ENCODE data around the gene KHDC1. TPM values are rescaled to one million over a fixed set of nuclear protein-coding genes. Genes with fewer than 3 reads are reported as not detected.

Gene KHDC1
- total and polyA plus RNA-seq, 2 of the 4 experiments (the other 2 are of a cell fraction), result 1.6 to 5.5 TPM

DNA sequence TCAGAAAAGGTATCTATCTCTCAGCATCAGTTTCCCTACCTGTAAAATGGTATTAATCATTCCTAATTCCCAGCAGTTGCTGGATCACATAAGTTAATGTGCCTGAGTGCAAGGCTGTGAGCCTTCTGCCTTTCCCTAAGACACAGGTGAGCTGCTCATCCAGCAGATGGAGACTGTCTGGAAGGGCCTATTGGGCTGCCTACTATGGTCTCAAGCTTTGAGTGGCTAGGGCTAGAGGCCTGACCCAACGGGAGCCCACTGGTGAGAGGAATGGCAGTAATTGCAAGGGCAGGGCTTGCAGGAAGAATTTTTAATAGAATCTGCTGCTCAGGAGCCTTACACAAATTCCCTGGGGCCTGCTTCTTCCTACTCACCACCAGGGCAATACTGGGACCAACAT lies 4.3 kb downstream of the KHDC1 start:
- no peak for ATAC-seq (ENCODE audit: low read depth)

More for the DNA sequence above, 4.3 kb downstream of the KHDC1 start:
- Histone ChIP-seq H3K9me1 (ENCODE audit: insufficient read depth, low read length) (peaks cover 9% of the 10 kb centered on the region), H3K9me3 (ENCODE audit: control insufficient read depth, insufficient read depth, low read length) (no peaks in the 10 kb centered on the region), H3K4ac (ENCODE audit: low read depth, low read length) (no peak overlapping the region), H3K36me3 (ENCODE audit: control insufficient read depth, insufficient read depth, low read length) (no peaks in the 10 kb centered on the region), H4K5ac (ENCODE audit: low read depth, low read length) (no peak overlapping the region), H3K79me1 (ENCODE audit: low read depth in 1 of 2, low read length in 2 of 2) (peaks cover 5 to 9% of the 10 kb centered on the region in 2 experiments; a peak in 3 of 4 replicates), H3K4me3 (ENCODE audit: insufficient read depth, low read depth, low read length) (no peak overlapping the region), H2AK9ac (replicated peaks; ENCODE audit: low read depth, low read length, poor library complexity) (no peak overlapping the region), H3K4me2 (ENCODE audit: low read depth, low read length) (no peak overlapping the region), H2BK15ac (ENCODE audit: low read depth, low read length) (no peak overlapping the region), H4K20me1 (ENCODE audit: insufficient read depth, low read length) (no peaks in the 10 kb centered on the region), H3K4me1 (ENCODE audit: control insufficient read depth, insufficient read depth, low read length) (no peaks in the 10 kb centered on the region), H3K27me3 (ENCODE audit: control insufficient read depth, insufficient read depth, low read length) (no peaks in the 10 kb centered on the region), H3K27ac (ENCODE audit: insufficient read depth, low read length) (no peak overlapping the region), H2BK5ac (ENCODE audit: low read depth, low read length, poor library complexity, severe bottlenecking) (no peak overlapping the region), H2BK20ac (ENCODE audit: low read depth, low read length) (no peak overlapping the region), H3K14ac (replicated peaks; ENCODE audit: low read depth, low read length) (no peak overlapping the region), H2AK5ac (ENCODE audit: low read depth, low read length) (no peak overlapping the region), H3K18ac (ENCODE audit: low read depth, low read length) (no peak overlapping the region), H4K91ac (ENCODE audit: insufficient read depth, low read depth, low read length) (no peak overlapping the region), H4K8ac (ENCODE audit: low read depth in 2 of 2, low read length in 2 of 2) (no peak overlapping the region), H3K56ac (ENCODE audit: extremely low read depth, insufficient read depth, low read length) (no peak overlapping the region), H3K9ac (ENCODE audit: low read depth, low read length) (no peak overlapping the region), H2AFZ (replicated peaks; ENCODE audit: low read length, poor library complexity) (no peak overlapping the region), H2BK120ac (ENCODE audit: low read depth, low read length) (no peak overlapping the region), H3K23ac (ENCODE audit: low read depth, low read length) (no peak overlapping the region)
- CTCF ChIA-PET, result no interaction called here
- POLR2A ChIA-PET (ENCODE audit: unreplicated experiment), result no interaction called here
- in situ Hi-C loops (cut with MboI; ENCODE audit: low sequenced_read_pairs), result no loop called here
- dilution Hi-C loops (cut with HindIII; ENCODE audit: low sequenced_read_pairs, unreplicated experiment), result no loop called here
- BruUV-seq (replicated peaks), result no TSS peak
- intact Hi-C loops (cut with micrococcal nuclease), result no loop called here
- TF ChIP-seq MAFK (IDR thresholded peaks at IDR 0.05; ENCODE audit: low read depth, low read length) (no peak), NFE2L2 (IDR thresholded peaks at IDR 0.05; ENCODE audit: low read depth, low read length) (no peak), BHLHE40 (IDR thresholded peaks at IDR 0.05; ENCODE audit: low read depth, low read length) (no peak), RFX5 (IDR thresholded peaks at IDR 0.05; ENCODE audit: low read depth, low read length) (no peak), POLR2A (IDR thresholded peaks at IDR 0.05; ENCODE audit: low read depth, low read length) (no peak), RCOR1 (IDR thresholded peaks at IDR 0.05; ENCODE audit: insufficient replicate concordance, low read length) (no peak), MXI1 (IDR thresholded peaks at IDR 0.05; ENCODE audit: borderline replicate concordance, low read depth, low read length) (no peak), CEBPB (IDR thresholded peaks at IDR 0.05; ENCODE audit: low read depth, low read length) (no peak), FOS (IDR thresholded peaks at IDR 0.05; ENCODE audit: low read depth, low read length) (no peak), MAZ (IDR thresholded peaks at IDR 0.05; ENCODE audit: borderline replicate concordance, low read depth, low read length) (no peak), SMC3 (IDR thresholded peaks at IDR 0.05; ENCODE audit: low read depth, low read length) (no peak), RAD21 (IDR thresholded peaks at IDR 0.05; ENCODE audit: low read length) (no peak), CHD1 (IDR thresholded peaks at IDR 0.05; ENCODE audit: low read depth, low read length) (no peak)
- TF ChIP-seq, protein P1, sequence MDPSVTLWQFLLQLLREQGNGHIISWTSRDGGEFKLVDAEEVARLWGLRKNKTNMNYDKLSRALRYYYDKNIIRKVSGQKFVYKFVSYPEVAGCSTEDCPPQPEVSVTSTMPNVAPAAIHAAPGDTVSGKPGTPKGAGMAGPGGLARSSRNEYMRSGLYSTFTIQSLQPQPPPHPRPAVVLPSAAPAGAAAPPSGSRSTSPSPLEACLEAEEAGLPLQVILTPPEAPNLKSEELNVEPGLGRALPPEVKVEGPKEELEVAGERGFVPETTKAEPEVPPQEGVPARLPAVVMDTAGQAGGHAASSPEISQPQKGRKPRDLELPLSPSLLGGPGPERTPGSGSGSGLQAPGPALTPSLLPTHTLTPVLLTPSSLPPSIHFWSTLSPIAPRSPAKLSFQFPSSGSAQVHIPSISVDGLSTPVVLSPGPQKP (IDR thresholded peaks at IDR 0.05; ENCODE audit: borderline replicate concordance, low read depth, low read length), result no peak
- TF ChIP-seq, protein P2, sequence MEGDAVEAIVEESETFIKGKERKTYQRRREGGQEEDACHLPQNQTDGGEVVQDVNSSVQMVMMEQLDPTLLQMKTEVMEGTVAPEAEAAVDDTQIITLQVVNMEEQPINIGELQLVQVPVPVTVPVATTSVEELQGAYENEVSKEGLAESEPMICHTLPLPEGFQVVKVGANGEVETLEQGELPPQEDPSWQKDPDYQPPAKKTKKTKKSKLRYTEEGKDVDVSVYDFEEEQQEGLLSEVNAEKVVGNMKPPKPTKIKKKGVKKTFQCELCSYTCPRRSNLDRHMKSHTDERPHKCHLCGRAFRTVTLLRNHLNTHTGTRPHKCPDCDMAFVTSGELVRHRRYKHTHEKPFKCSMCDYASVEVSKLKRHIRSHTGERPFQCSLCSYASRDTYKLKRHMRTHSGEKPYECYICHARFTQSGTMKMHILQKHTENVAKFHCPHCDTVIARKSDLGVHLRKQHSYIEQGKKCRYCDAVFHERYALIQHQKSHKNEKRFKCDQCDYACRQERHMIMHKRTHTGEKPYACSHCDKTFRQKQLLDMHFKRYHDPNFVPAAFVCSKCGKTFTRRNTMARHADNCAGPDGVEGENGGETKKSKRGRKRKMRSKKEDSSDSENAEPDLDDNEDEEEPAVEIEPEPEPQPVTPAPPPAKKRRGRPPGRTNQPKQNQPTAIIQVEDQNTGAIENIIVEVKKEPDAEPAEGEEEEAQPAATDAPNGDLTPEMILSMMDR (conservative IDR thresholded peaks at IDR 0.05; ENCODE audit: low read depth, low read length), result no peak
- TF ChIP-seq, protein P3, sequence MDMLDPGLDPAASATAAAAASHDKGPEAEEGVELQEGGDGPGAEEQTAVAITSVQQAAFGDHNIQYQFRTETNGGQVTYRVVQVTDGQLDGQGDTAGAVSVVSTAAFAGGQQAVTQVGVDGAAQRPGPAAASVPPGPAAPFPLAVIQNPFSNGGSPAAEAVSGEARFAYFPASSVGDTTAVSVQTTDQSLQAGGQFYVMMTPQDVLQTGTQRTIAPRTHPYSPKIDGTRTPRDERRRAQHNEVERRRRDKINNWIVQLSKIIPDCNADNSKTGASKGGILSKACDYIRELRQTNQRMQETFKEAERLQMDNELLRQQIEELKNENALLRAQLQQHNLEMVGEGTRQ (IDR thresholded peaks at IDR 0.05; ENCODE audit: low read depth, low read length), result no peak
- WGBS, 2 experiments (ENCODE audit: extremely low coverage in 2 of 2, insufficient read length in 1 of 2), result no CpG with 5 or more reads among the region's 1 CpG
- DNase-seq, result no peak
